Endothelial cell of umbilical vein (primary cell): ENCODE results near the gene MS4A13.

Source experiments
- EZH2 ChIP-seq: IDR thresholded peaks from 2 replicates; pipeline ENCODE4 v1.6.1; 2012; ENCODE audit warnings: borderline replicate concordance, low read depth, mild to moderate bottlenecking, moderate library complexity, low read length, inconsistent platforms; ENCODE audit not compliant: severe bottlenecking
- POLR2AphosphoS5 ChIP-seq: IDR thresholded peaks from 2 replicates; pipeline ENCODE4 v1.6.1; 2012; ENCODE audit warnings: low read depth, mild to moderate bottlenecking, control low read depth, low read length, moderate library complexity; ENCODE audit not compliant: insufficient read depth
- TF ChIP-seq, protein P1 (sequence below), 2 donors: IDR thresholded peaks; 1 replicate in 1 of 2; 2 replicates in 1 of 2; pipeline ENCODE4 v1.5.1; 2011; ENCODE audit warnings: low read length in 2 of 2, mild to moderate bottlenecking in 2 of 2, moderate library complexity in 2 of 2, control low read depth in 1 of 2, inconsistent platforms in 1 of 2, low read depth in 1 of 2; ENCODE audit not compliant: insufficient read depth in 1 of 2; ENCODE audit errors: extremely low read depth in 1 of 2

DNA sequence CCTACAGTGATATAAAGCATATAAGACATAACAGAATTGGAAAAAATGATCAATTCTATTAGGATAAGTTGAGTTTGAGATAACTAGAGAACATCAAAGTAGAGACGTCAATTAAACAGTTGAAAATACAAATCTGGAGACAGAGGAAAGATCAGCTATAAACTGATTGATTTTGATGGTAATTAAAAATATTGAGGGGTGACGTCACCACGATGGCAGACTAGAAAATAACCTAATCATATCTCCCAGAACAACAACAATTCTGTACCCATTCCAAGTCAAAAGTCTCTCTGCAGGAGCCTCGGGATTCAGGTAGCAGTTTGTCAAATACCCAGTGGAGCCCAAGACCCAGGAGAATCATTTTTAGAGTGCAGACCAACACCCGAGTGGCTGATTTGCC is 28.9 kb downstream of the MS4A13 start:
- no peak for TF ChIP-seq EZH2
- TF ChIP-seq, protein P1, sequence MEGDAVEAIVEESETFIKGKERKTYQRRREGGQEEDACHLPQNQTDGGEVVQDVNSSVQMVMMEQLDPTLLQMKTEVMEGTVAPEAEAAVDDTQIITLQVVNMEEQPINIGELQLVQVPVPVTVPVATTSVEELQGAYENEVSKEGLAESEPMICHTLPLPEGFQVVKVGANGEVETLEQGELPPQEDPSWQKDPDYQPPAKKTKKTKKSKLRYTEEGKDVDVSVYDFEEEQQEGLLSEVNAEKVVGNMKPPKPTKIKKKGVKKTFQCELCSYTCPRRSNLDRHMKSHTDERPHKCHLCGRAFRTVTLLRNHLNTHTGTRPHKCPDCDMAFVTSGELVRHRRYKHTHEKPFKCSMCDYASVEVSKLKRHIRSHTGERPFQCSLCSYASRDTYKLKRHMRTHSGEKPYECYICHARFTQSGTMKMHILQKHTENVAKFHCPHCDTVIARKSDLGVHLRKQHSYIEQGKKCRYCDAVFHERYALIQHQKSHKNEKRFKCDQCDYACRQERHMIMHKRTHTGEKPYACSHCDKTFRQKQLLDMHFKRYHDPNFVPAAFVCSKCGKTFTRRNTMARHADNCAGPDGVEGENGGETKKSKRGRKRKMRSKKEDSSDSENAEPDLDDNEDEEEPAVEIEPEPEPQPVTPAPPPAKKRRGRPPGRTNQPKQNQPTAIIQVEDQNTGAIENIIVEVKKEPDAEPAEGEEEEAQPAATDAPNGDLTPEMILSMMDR (IDR thresholded peaks at IDR 0.05; ENCODE audit: extremely low read depth in 1 of 2, insufficient read depth in 1 of 2, low read depth in 1 of 2, low read length in 2 of 2) = no peak
- TF ChIP-seq POLR2AphosphoS5 = no peak
